ENCODE data around the gene ARHGEF6.

Gene ARHGEF6

DNA sequence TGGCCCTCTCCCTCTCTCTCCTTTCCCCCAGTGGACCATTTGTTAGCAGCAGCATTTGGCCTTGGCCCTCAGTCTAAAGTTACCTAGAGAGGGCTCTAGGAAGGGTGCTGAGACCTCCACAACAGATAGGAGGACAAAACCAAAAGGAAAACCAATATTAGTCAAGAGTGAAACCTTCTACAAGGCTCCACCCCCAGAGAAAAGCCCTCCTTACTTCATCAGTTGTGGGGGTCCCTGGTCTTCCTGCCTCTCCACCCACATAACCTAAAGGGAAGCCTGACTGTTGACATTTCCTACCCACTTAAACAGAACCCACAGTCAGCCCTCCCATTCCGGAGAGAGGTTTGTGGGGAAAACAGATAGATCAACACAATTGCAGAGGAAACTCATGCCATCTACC is 137.5 kb downstream of the ARHGEF6 start:
- no peak for DNase-seq

DNA sequence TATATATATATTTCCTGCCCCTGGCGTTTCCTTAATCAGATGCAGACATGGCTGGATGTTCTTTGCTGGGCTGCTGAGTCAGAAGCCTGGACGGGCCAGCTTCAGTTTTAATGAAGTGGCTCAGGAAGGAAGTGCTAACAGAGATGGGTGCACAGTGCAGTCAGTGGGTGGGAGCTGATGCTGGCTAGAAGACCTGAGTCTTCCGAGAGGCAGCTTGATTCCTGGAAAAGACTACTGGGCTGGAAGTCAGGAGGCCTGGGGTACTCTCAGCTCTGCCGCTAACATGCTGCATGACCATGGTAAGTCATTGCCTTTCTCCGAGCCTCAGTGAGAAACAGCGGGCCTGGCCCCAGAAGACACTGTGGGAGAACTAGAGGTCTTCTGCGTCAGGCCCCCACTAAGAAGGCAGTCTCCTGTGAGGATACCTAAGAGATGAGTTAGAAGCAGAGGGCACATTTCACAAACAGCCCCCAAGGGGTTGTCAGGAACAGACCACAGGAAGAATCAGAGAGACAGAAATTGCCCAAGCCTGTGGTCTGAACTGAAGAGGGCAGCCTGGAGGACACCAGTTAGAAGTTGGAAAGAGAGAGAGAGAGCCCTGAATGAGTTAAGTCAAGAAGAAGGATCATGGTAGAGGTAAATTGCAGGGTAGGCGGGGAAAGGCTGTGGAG is 141.1 kb downstream of the ARHGEF6 start:
- no peak for DNase-seq

DNA sequence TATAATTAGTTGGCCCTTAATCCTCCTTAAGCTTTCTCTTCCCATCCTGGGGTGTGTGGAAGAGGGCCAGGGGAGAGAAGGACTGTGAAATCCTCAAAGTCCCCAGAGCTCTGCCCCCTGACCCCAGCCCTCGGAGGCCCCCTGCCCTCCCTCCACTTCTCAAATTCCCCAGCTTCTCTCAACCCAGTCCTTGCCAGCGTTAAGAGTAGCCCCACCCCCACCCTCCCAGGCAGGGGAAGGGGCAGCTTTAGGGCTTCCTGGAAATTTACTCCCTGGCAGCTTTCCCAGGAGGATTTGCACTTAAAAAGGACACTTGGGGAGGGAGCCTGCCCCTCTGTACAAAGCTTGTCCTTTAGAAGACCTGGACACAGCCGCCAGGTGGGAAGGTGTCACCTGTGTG is 144.6 kb downstream of the ARHGEF6 start:
- no peak for DNase-seq

GRCh38 chrX:136635235-136635634 is 145.5 kb downstream of the ARHGEF6 start:
- no peak for DNase-seq

DNA sequence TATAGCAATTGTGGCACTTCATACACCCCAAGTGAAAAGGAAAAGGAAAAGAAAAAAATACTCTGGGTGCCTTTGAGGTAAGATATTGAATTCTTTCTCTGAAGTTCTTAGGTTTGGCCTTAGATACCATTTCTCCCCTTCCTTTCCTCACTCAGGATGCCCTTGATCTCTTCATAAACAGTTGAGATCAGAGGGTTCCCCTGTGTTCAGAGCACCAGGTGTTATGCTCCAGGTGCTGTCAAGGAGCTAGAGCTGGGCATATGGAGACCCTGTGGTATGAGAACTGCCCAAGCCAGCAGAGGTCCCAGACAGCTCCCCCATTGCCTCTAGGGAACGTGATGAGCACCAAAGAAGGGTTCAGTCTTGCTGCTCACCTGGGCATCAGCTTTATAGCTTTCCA is 149.9 kb downstream of the ARHGEF6 start:
- DNase-seq = no peak

DNA sequence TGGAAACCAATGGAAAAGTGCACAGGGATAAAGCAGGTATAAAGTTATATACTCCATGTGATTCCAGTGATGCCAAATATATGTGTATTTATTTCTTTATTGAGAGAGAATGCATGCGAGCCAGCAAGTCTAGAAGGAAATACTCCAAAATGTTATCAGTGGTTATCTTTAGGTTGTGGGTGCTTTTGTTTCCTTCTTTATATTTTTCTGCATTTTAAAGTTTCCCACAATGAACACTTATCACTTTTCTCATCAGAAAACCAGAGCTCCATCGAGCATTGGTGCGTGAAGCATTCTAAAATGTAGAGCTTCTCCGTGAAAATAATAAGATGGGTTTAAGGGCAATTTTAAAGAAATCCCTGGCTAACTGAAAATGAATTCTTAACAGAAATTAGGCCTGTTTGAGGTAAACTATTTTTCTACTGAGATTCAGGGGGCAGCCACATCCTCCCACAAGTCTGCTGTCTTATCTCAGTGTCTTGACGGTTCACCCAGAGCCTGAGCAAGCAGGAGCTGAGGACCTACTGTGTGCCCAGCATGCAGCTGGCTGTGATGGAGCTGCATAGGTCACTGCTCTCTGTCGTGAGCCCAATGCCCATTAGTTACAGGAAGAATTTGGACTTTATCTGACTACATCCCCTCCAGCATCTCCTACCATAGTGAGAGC is 151.5 kb downstream of the ARHGEF6 start:
- DNase-seq = no peak

DNA sequence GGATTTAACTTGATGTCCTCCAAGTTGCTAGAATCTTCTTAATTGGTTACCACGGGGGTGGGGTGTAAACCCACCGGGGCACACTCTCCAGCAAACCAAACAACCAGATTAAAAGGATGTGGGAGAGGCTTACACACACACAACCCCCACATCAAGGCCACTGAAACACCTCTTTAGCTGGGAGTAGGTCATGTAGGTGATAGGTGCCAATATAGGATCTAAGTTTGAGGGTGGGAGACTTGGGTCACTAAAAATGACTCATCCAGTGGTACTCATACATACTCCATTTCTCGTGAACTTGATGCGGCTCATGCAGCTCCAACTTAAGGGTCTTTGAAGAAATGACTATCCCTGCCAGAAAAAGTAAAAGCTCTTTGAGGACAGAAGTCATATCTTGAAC is 153.3 kb downstream of the ARHGEF6 start:
- DNase-seq = no peak

GRCh38 chrX:136626891-136627290 is 153.8 kb downstream of the ARHGEF6 start:
- DNase-seq = no peak

GRCh38 chrX:136626237-136626636 is 154.5 kb downstream of the ARHGEF6 start:
- no peak for DNase-seq

- DNase-seq = no peak
Measured at GRCh38 chrX:136625246-136625645, 155.5 kb downstream of the ARHGEF6 start.

GRCh38 chrX:136623396-136623795 is 157.3 kb downstream of the ARHGEF6 start:
- DNase-seq = no peak

DNA sequence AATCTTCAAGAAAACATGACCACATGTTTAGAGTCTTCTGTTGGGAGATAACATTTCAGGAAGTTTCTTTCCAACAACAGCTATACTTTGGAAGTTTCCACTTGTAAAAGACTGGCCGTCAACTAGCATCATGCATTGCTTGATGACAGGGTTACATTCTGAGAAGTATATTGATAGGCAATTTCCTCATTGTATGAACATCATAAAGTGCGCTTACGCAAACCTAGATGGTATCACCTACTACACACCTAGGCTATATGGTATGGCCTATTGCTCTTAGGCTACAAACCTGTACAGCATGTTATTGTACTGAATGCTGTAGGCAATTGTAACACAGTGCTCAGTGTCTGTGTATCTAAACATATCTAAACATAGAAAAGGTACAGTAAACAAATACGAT is 158.2 kb downstream of the ARHGEF6 start:
- DNase-seq = no peak

- DNase-seq = no peak
Measured at GRCh38 chrX:136620780-136621179, 160.0 kb downstream of the ARHGEF6 start.

- no peak for DNase-seq
Measured at GRCh38 chrX:136619899-136620505, 160.7 kb downstream of the ARHGEF6 start.

DNA sequence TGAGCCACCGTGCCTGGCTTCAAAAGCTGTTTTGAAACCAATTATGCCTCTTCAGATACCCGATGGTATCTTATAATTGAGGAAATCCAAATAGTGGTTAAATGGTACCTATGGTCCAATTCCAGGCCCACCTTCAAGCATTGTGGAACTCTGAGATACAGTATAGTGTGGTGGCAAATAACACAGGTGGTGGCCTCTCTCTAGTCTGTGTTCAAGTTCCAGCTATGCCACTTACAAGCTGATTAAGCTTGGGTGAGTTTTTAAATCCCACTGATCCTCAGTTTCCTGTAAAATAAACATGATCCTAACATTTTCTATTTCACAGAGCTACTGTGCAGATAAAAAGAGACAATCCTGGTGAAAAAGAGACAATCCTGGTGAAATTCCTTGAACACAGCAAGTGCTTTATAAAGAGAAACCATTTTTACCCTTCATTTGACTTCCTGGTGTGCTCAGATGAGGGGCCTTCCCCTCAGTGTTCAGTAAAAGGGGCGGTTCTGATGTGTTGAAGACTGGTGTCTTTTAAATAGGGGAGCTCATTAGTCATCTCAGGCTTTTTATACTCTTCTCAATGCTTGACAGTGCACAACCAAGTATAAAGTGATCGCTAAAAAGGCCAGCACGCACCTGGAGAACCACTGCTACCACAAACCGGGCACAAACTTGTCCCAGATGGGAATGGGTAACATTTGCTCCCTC is 163.6 kb downstream of the ARHGEF6 start:
- DNase-seq = no peak

Measured in NCI-H446 (cell line).